HepG2 (cell line): ENCODE data around the gene ERMARD. TPM values are rescaled to one million over a fixed set of nuclear protein-coding genes. Genes with fewer than 3 reads are reported as not detected.
A peak's percentile ranks its signal among the peaks of the same experiment; 100 is the strongest.

Source experiments
- ARHGAP35 ChIP-seq: sonication (generic); formaldehyde crosslinking; IDR thresholded peaks from 2 replicates; pipeline ENCODE4 v1.9.0; 2022; ENCODE audit warnings: mild to moderate bottlenecking, inconsistent platforms, moderate library complexity, missing genetic modification reagents, borderline replicate concordance
- ERF ChIP-seq: IDR thresholded peaks from 2 replicates; pipeline ENCODE4 v1.6.1; 2018; ENCODE audit warnings: missing biosample characterization, missing genetic modification reagents
- FOSL1 ChIP-seq: sonication (generic); formaldehyde crosslinking; IDR thresholded peaks from 2 replicates; pipeline ENCODE4 v1.9.0; 2021; ENCODE audit warnings: missing genetic modification reagents, borderline replicate concordance
- MTF2 ChIP-seq: sonication (generic); formaldehyde crosslinking; IDR thresholded peaks from 2 replicates; pipeline ENCODE4 v1.5.0; 2020; ENCODE audit warnings: missing genetic modification reagents, borderline replicate concordance
- RBAK ChIP-seq: sonication (generic); formaldehyde crosslinking; IDR thresholded peaks from 2 replicates; pipeline ENCODE4 v1.5.1; 2020; ENCODE audit warnings: mild to moderate bottlenecking, missing genetic modification reagents
- SALL2 ChIP-seq: sonication (generic); formaldehyde crosslinking; IDR thresholded peaks from 2 replicates; pipeline ENCODE4 v1.8.1; 2023; ENCODE audit warnings: mild to moderate bottlenecking, missing genetic modification reagents, inconsistent platforms
- SATB2 ChIP-seq: sonication (generic); formaldehyde crosslinking; IDR thresholded peaks from 2 replicates; pipeline ENCODE4 v1.5.0; 2020; ENCODE audit warnings: missing genetic modification reagents
- SIN3A ChIP-seq: IDR thresholded peaks from 2 replicates; pipeline ENCODE4 v1.6.1; 2011; ENCODE audit warnings: low read depth, mild to moderate bottlenecking, control low read depth, low read length, borderline replicate concordance
- SRY ChIP-seq: sonication (generic); formaldehyde crosslinking; IDR thresholded peaks from 2 replicates; pipeline ENCODE4 v1.8.0; 2022; ENCODE audit warnings: mild to moderate bottlenecking, missing genetic modification reagents
- TP53 ChIP-seq: sonication (generic); formaldehyde crosslinking; conservative IDR thresholded peaks from 2 replicates; pipeline ENCODE4 v1.4.0; 2020; ENCODE audit warnings: missing genetic modification reagents
- ZFY ChIP-seq: sonication (generic); formaldehyde crosslinking; IDR thresholded peaks from 2 replicates; pipeline ENCODE4 v1.4.0; 2020; ENCODE audit warnings: missing genetic modification reagents
- ZNF275 ChIP-seq: sonication (generic); formaldehyde crosslinking; IDR thresholded peaks from 2 replicates; pipeline ENCODE4 v1.8.0; 2022; ENCODE audit warnings: missing genetic modification reagents, mild to moderate bottlenecking, inconsistent platforms, borderline replicate concordance
- ZNF333 ChIP-seq: sonication (generic); formaldehyde crosslinking; IDR thresholded peaks from 2 replicates; pipeline ENCODE4 v1.4.0; 2020; ENCODE audit warnings: mild to moderate bottlenecking, missing genetic modification reagents, borderline replicate concordance
- ZNF33A ChIP-seq: sonication (generic); formaldehyde crosslinking; IDR thresholded peaks from 2 replicates; pipeline ENCODE4 v1.5.1; 2020; ENCODE audit warnings: missing genetic modification reagents, mild to moderate bottlenecking, moderate library complexity, borderline replicate concordance
- ZNF414 ChIP-seq: sonication (generic); formaldehyde crosslinking; IDR thresholded peaks from 2 replicates; pipeline ENCODE4 v1.5.0; 2020; ENCODE audit warnings: missing genetic modification reagents
- ZNF446 ChIP-seq: sonication (generic); formaldehyde crosslinking; IDR thresholded peaks from 2 replicates; pipeline ENCODE4 v1.5.0; 2020; ENCODE audit warnings: mild to moderate bottlenecking, missing genetic modification reagents
- ZNF616 ChIP-seq: sonication (generic); formaldehyde crosslinking; IDR thresholded peaks from 2 replicates; pipeline ENCODE4 v1.5.0; 2020; ENCODE audit warnings: low read depth, mild to moderate bottlenecking, missing genetic modification reagents
- polyA plus RNA-seq, 8 experiments: library from polyadenylated mRNA; depleted of rRNA in 3 of 8; stranded (reverse) in 7 of 8; unstranded in 1 of 8; fragments of >200 nt; fragmentation: Illumina TruSeq in 4 of 8; extraction: Trizol in 4 of 8; gene quantifications; 2 replicates each; pipeline versions ENCODE4 v1.2.1 to v1.2.3, GENCODE V29; 2011 to 2016; ENCODE audit warnings: low read depth in 4 of 8, missing spikeins in 1 of 8, mixed read lengths in 1 of 8; ENCODE audit not compliant: insufficient read depth in 1 of 8
- total RNA-seq, 5 experiments: library from RNA; depleted of rRNA; stranded (reverse); fragments of >200 nt; fragmentation: Illumina TruSeq; extraction: Trizol; gene quantifications; 2 replicates each; pipeline ENCODE4 v1.2.3, GENCODE V29; 2016; ENCODE audit warnings: low read depth in 1 of 5
- TF ChIP-seq, protein P1 (sequence below): sonication (generic); IDR thresholded peaks from 2 replicates; pipeline ENCODE4 v1.6.1; 2016; ENCODE audit warnings: low read depth, borderline replicate concordance
- TF ChIP-seq, protein P2 (sequence below): sonication (generic); formaldehyde crosslinking; IDR thresholded peaks from 2 replicates; pipeline ENCODE4 v1.5.1; 2020; ENCODE audit warnings: mild to moderate bottlenecking, moderate library complexity, missing genetic modification reagents
- TF ChIP-seq, protein P3 (sequence below): sonication (generic); formaldehyde crosslinking; IDR thresholded peaks from 2 replicates; pipeline ENCODE4 v1.5.0; 2020; ENCODE audit warnings: mild to moderate bottlenecking, missing genetic modification reagents
- TF ChIP-seq, protein P4 (sequence below): sonication (generic); formaldehyde crosslinking; IDR thresholded peaks from 2 replicates; pipeline ENCODE4 v1.5.0; 2020; ENCODE audit warnings: missing genetic modification reagents

Gene ERMARD
- total and polyA plus RNA-seq, 2 of the 13 experiments (the other 11 are each of a cell fraction or from before 2014, with no cell fraction given), result 8.8 to 10.7 TPM

GRCh38 chr6:169722362-169723199, 28.8 kb upstream of the ERMARD start (continued):
- TF ChIP-seq, protein P1, sequence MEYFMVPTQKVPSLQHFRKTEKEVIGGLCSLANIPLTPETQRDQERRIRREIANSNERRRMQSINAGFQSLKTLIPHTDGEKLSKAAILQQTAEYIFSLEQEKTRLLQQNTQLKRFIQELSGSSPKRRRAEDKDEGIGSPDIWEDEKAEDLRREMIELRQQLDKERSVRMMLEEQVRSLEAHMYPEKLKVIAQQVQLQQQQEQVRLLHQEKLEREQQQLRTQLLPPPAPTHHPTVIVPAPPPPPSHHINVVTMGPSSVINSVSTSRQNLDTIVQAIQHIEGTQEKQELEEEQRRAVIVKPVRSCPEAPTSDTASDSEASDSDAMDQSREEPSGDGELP, result no peak
- TF ChIP-seq, protein P2, sequence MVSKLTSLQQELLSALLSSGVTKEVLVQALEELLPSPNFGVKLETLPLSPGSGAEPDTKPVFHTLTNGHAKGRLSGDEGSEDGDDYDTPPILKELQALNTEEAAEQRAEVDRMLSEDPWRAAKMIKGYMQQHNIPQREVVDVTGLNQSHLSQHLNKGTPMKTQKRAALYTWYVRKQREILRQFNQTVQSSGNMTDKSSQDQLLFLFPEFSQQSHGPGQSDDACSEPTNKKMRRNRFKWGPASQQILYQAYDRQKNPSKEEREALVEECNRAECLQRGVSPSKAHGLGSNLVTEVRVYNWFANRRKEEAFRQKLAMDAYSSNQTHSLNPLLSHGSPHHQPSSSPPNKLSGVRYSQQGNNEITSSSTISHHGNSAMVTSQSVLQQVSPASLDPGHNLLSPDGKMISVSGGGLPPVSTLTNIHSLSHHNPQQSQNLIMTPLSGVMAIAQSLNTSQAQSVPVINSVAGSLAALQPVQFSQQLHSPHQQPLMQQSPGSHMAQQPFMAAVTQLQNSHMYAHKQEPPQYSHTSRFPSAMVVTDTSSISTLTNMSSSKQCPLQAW (CRISPR knock-in tag), result no peak; the same call in 1 of the 2 replicates
- TF ChIP-seq SIN3A (peak; percentile 30; the same call in 1 of the 2 replicates), ZNF616 (no peak), ZNF446 (CRISPR knock-in tag) (no peak), ZNF33A (no peak), FOSL1 (CRISPR knock-in tag) (no peak), MTF2 (CRISPR knock-in tag) (no peak), ZNF414 (CRISPR knock-in tag) (peak; percentile 87), ZFY (CRISPR knock-in tag) (no peak), TP53 (CRISPR knock-in tag) (no peak), ARHGAP35 (CRISPR knock-in tag) (no peak), ZNF333 (no peak), SRY (CRISPR knock-in tag) (no peak), ERF (CRISPR knock-in tag) (no peak), SALL2 (CRISPR knock-in tag) (0 out of 2 replicates have a peak, but pooled peaks have one; percentile 19), ZNF275 (CRISPR knock-in tag) (no peak), RBAK (peak; percentile 17; the same call in 1 of the 2 replicates), SATB2 (CRISPR knock-in tag) (no peak)
- TF ChIP-seq, protein P3, sequence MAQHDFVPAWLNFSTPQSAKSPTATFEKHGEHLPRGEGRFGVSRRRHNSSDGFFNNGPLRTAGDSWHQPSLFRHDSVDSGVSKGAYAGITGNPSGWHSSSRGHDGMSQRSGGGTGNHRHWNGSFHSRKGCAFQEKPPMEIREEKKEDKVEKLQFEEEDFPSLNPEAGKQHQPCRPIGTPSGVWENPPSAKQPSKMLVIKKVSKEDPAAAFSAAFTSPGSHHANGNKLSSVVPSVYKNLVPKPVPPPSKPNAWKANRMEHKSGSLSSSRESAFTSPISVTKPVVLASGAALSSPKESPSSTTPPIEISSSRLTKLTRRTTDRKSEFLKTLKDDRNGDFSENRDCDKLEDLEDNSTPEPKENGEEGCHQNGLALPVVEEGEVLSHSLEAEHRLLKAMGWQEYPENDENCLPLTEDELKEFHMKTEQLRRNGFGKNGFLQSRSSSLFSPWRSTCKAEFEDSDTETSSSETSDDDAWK (CRISPR knock-in tag), result no peak
- TF ChIP-seq, protein P4, sequence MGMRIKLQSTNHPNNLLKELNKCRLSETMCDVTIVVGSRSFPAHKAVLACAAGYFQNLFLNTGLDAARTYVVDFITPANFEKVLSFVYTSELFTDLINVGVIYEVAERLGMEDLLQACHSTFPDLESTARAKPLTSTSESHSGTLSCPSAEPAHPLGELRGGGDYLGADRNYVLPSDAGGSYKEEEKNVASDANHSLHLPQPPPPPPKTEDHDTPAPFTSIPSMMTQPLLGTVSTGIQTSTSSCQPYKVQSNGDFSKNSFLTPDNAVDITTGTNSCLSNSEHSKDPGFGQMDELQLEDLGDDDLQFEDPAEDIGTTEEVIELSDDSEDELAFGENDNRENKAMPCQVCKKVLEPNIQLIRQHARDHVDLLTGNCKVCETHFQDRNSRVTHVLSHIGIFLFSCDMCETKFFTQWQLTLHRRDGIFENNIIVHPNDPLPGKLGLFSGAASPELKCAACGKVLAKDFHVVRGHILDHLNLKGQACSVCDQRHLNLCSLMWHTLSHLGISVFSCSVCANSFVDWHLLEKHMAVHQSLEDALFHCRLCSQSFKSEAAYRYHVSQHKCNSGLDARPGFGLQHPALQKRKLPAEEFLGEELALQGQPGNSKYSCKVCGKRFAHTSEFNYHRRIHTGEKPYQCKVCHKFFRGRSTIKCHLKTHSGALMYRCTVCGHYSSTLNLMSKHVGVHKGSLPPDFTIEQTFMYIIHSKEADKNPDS (CRISPR knock-in tag), result no peak
